Measurements from ENCODE around the gene SC5D.

DNA sequence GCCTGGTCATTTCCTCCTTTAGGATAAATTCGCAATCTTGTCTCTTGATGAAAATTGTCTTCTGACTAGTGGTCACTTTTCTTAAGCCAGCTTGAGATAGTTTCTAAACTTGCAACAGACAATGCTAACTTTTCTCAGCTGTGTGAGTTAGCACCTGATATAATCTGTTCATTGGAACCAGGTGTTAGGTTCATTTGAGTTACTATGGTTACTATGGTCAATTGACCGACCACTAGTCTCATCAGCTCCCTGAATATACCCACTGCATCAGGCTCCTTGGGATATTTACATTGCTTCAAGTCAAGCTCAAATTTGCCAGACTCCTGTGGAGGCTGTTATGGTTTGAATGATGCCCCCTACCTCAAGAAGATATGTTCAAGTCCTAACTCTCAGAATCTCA, 54.5 kb downstream of the SC5D start:
- no peak for TF ChIP-seq POLR2A (IDR thresholded peaks at IDR 0.05)
- TF ChIP-seq, protein P1, sequence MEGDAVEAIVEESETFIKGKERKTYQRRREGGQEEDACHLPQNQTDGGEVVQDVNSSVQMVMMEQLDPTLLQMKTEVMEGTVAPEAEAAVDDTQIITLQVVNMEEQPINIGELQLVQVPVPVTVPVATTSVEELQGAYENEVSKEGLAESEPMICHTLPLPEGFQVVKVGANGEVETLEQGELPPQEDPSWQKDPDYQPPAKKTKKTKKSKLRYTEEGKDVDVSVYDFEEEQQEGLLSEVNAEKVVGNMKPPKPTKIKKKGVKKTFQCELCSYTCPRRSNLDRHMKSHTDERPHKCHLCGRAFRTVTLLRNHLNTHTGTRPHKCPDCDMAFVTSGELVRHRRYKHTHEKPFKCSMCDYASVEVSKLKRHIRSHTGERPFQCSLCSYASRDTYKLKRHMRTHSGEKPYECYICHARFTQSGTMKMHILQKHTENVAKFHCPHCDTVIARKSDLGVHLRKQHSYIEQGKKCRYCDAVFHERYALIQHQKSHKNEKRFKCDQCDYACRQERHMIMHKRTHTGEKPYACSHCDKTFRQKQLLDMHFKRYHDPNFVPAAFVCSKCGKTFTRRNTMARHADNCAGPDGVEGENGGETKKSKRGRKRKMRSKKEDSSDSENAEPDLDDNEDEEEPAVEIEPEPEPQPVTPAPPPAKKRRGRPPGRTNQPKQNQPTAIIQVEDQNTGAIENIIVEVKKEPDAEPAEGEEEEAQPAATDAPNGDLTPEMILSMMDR (IDR thresholded peaks at IDR 0.05), result no peak

All from transverse colon (tissue), 3 donors.